Loucy (cell line): Measurements from ENCODE around the gene CELSR1.

Source experiments
- H2AFZ ChIP-seq: fragments of 200-600 bp; sonication (generic); 2 replicates; pipeline ENCODE4 v1.6.0; 2016; ENCODE audit warnings: antibody characterized with exemption, mild to moderate bottlenecking, low read length, moderate library complexity
- H3F3A ChIP-seq: fragments of 200-600 bp; 2 replicates; pipeline ENCODE4 v1.6.0; 2016; ENCODE audit warnings: antibody characterized with exemption, low read depth, mild to moderate bottlenecking
- H3K27me3 ChIP-seq: fragments of 200-600 bp; sonication (generic); 2 replicates; pipeline ENCODE4 v1.6.1; 2014; ENCODE audit warnings: low read length, mild to moderate bottlenecking; ENCODE audit not compliant: insufficient read depth, poor library complexity, severe bottlenecking
- H3K36me3 ChIP-seq: fragments of 200-600 bp; sonication (generic); 2 replicates; pipeline ENCODE4 v1.6.1; 2016; ENCODE audit warnings: low read length; ENCODE audit not compliant: insufficient read depth
- H3K4me1 ChIP-seq: fragments of 200-600 bp; sonication (generic); 2 replicates; pipeline ENCODE4 v1.5.1; 2014; ENCODE audit warnings: low read length, mild to moderate bottlenecking; ENCODE audit not compliant: insufficient read depth, poor library complexity, severe bottlenecking
- H3K4me2 ChIP-seq: fragments of 200-600 bp; sonication (generic); 2 replicates; pipeline ENCODE4 v1.6.0; 2014; ENCODE audit warnings: antibody characterized with exemption, low read length, low read depth, mild to moderate bottlenecking; ENCODE audit not compliant: poor library complexity, severe bottlenecking
- H3K4me3 ChIP-seq: fragments of 200-600 bp; sonication (generic); 2 replicates; pipeline ENCODE4 v1.5.1; 2014; ENCODE audit warnings: low read length, mild to moderate bottlenecking, mixed read lengths; ENCODE audit not compliant: poor library complexity, severe bottlenecking
- H3K79me2 ChIP-seq: fragments of 200-600 bp; sonication (generic); 2 replicates; pipeline ENCODE4 v1.6.1; 2014; ENCODE audit warnings: low read length; ENCODE audit not compliant: insufficient read depth
- H3K9ac ChIP-seq: fragments of 200-600 bp; sonication (generic); 2 replicates; pipeline ENCODE4 v1.6.0; 2014; ENCODE audit warnings: mild to moderate bottlenecking, low read depth, low read length, moderate library complexity; ENCODE audit not compliant: poor library complexity, severe bottlenecking
- H3K9me2 ChIP-seq: fragments of 200-600 bp; sonication (generic); replicated peaks from 2 replicates; pipeline ENCODE4 v1.6.1; 2016; ENCODE audit warnings: low read depth, low read length, mixed read lengths
- H3K9me3 ChIP-seq: fragments of 200-600 bp; sonication (generic); 2 replicates; pipeline ENCODE4 v1.6.1; 2014; ENCODE audit warnings: mild to moderate bottlenecking, antibody characterized with exemption, low read length, low read depth; ENCODE audit not compliant: insufficient read depth
- H4K20me1 ChIP-seq: fragments of 200-600 bp; sonication (generic); 2 replicates; pipeline ENCODE4 v1.6.0; 2014; ENCODE audit warnings: antibody characterized with exemption, low read length, mild to moderate bottlenecking; ENCODE audit not compliant: insufficient read depth, poor library complexity, severe bottlenecking
- EZH2phosphoT487 ChIP-seq: fragments of 200-600 bp; IDR thresholded peaks from 2 replicates; pipeline ENCODE4 v1.6.1; 2018; ENCODE audit warnings: antibody characterized with exemption, mild to moderate bottlenecking, moderate library complexity, borderline replicate concordance
- TF ChIP-seq, protein P1 (sequence below): fragments of 200-600 bp; sonication (generic); conservative IDR thresholded peaks from 2 replicates; pipeline ENCODE4 v1.5.1; 2014; ENCODE audit warnings: mild to moderate bottlenecking, antibody characterized with exemption, low read length

CELSR1 gene

DNA sequence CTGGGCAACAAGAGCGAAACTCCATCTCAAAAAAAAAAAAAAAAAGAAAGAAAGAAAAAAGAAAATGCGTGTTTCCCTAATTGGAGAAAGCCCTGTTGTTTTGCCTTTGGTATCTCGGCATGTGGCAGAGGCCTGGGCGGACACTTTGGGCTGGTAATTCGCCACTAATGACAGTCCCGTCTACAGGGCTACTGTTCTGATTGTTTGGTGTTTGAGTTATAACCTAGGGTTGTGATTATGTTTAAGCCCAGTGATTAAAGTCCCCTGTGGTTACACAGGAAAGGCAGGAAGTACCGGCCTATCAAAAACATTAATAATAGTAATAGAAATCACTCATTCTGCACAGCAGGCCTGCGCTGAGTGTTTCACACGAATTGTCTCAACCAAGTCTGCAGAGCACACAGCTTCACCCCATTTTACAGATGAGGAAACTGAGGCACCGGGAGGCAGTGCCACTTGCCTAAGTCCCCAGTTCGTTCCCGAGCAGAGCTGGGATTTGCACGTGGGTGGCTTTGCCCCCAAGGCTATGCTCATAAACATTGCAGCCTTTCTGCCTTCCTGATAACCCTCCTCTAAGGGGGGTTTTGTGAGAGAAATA is 43.6 kb upstream of the CELSR1 start:
- H4K20me1 ChIP-seq: peaks cover 13% of the 10 kb centered on the region
- no peaks in the 10 kb centered on the region for H3K9me3 ChIP-seq
- TF ChIP-seq EZH2phosphoT487: no peak
- TF ChIP-seq, protein P1, sequence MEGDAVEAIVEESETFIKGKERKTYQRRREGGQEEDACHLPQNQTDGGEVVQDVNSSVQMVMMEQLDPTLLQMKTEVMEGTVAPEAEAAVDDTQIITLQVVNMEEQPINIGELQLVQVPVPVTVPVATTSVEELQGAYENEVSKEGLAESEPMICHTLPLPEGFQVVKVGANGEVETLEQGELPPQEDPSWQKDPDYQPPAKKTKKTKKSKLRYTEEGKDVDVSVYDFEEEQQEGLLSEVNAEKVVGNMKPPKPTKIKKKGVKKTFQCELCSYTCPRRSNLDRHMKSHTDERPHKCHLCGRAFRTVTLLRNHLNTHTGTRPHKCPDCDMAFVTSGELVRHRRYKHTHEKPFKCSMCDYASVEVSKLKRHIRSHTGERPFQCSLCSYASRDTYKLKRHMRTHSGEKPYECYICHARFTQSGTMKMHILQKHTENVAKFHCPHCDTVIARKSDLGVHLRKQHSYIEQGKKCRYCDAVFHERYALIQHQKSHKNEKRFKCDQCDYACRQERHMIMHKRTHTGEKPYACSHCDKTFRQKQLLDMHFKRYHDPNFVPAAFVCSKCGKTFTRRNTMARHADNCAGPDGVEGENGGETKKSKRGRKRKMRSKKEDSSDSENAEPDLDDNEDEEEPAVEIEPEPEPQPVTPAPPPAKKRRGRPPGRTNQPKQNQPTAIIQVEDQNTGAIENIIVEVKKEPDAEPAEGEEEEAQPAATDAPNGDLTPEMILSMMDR: no peak

DNA sequence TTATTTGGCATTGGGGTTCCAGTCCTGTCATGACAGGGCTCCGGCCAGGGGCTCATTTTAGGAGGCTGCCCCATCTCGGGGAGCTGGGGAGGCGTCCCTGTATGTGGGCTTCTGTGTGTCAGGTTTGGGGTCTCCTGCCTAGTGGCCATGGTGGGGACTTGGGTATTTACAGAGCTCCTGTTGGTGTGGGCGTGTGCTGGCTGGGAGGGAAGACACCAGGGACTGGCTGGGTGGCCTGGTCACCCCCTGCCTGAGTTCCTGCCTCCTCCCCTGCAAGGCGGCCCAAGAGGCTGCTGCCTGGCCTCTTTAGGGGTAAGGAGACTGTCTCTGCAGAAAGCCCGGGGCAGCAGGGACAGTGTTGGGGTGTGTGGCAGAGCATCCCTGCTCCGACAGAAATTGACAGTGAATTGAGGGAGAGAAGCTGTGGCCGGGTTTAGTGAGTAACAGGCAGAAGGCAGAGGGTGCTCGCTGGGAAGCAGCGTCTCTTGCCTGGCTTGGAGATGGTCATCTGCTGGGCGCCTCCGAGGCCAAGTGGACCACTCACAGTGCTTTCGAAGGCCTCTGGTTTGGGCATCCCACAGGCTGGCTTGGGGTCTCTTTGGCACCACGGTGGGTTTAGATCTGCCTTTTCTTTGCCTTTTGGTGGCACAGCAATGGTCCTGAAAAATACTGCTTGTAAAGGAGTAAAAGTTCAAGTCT is 42.5 kb upstream of the CELSR1 start:
- peak overlapping the region; percentile 95 for H3K4me2 ChIP-seq

More for the DNA sequence above, 43.6 kb upstream of the CELSR1 start:
- peaks cover 51% of the 10 kb centered on the region for H3K79me2 ChIP-seq
- H3F3A ChIP-seq: no peaks in the 10 kb centered on the region
- H3K4me2 ChIP-seq: no peak overlapping the region
- no peak overlapping the region for H3K4me3 ChIP-seq
- H2AFZ ChIP-seq: no peak overlapping the region
- peaks cover 40% of the 10 kb centered on the region for H3K4me1 ChIP-seq
- H3K9ac ChIP-seq: no peak overlapping the region
- H3K27me3 ChIP-seq: no peaks in the 10 kb centered on the region
- H3K36me3 ChIP-seq: no peaks in the 10 kb centered on the region
- no peaks in the 10 kb centered on the region for H3K9me2 ChIP-seq

DNA sequence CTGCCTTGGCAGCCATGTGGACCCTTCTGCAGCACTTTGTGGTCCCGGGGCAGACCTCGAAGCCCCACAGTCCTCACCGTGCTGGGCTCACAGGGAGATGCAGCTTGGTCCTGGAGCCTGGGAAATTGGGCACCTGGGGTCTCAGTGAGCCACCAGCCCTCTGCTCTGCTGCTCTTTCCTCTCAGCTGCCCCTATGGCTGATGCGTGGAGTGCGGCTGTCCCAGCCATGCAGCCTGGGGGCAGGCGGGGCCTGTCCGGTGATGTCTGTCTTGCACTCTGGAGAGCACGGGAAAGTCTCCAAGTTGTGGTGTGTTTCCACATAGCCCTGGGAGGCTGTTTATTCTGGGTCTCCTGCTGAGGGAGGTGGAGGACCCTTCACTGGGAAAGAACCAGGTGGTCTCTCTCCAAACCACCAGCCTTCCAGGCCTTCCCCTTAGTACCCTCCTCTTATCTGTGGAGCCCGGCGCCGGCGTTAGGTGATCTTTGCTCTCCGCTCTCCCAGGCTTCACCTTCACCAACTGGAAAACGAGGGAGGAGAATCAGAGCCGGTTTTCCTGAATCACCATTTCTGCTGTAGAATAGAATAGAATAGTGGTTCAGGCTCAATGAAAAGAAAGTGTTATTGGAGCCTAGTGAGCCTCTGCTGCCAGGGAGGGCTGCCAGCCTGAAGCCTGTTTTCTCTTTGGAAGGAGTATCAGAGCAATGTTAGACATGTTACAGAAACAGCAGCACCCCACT is 41.6 kb upstream of the CELSR1 start:
- peak overlapping the region; percentile 84 for H3K4me3 ChIP-seq
- TF ChIP-seq, protein P1: no peak
- no peak for TF ChIP-seq EZH2phosphoT487

More for the DNA sequence above, 42.5 kb upstream of the CELSR1 start:
- Histone ChIP-seq H3K4me3 (peak overlapping the region; percentile 35), H3K4me1 (peaks cover 52% of the 10 kb centered on the region), H3K36me3 (no peaks in the 10 kb centered on the region), H3K9me3 (no peaks in the 10 kb centered on the region), H4K20me1 (peaks cover 13% of the 10 kb centered on the region), H3K9me2 (no peaks in the 10 kb centered on the region), H3F3A (no peaks in the 10 kb centered on the region), H3K27me3 (no peaks in the 10 kb centered on the region), H3K79me2 (peaks cover 51% of the 10 kb centered on the region), H2AFZ (no peak overlapping the region), H3K9ac (peak overlapping the region; percentile 57)
- no peak for TF ChIP-seq EZH2phosphoT487
- TF ChIP-seq, protein P1: no peak

More for the DNA sequence above, 41.6 kb upstream of the CELSR1 start:
- Histone ChIP-seq H3K9me3 (no peaks in the 10 kb centered on the region), H3K9me2 (no peaks in the 10 kb centered on the region), H3K36me3 (no peaks in the 10 kb centered on the region), H3K27me3 (no peaks in the 10 kb centered on the region), H3K79me2 (peaks cover 46% of the 10 kb centered on the region), H3K4me1 (peaks cover 55% of the 10 kb centered on the region), H3K4me2 (peak overlapping the region; percentile 95), H2AFZ (no peak overlapping the region), H4K20me1 (peaks cover 13% of the 10 kb centered on the region), H3F3A (no peaks in the 10 kb centered on the region), H3K9ac (peak overlapping the region; percentile 71)
